Neural cell (in vitro differentiated cells): Measurements from ENCODE around the gene RBM33. TPM values are rescaled to one million over a fixed set of nuclear protein-coding genes. Genes with fewer than 3 reads are reported as not detected.
A peak's percentile ranks its signal among the peaks of the same experiment; 100 is the strongest.

Experiments used
- H2AFZ ChIP-seq: fragments of 200-600, 300-800 bp; sonication (generic), shearing (Covaris generic); 2 replicates; pipeline ENCODE4 v1.6.0; 2014; ENCODE audit warnings: low read depth, mild to moderate bottlenecking, antibody characterized with exemption, low read length, moderate library complexity
- H3F3A ChIP-seq: fragments of 200-600 bp; shearing (Covaris generic); 2 replicates; pipeline ENCODE4 v1.6.1; 2016; ENCODE audit warnings: mild to moderate bottlenecking, moderate library complexity, mixed read lengths, antibody characterized with exemption, low read length; ENCODE audit not compliant: insufficient read depth, poor library complexity, severe bottlenecking
- H3K27ac ChIP-seq: fragments of 200-600, 300-800 bp; sonication (generic), shearing (Covaris generic); 2 replicates; pipeline ENCODE4 v1.5.1; 2014; ENCODE audit warnings: mild to moderate bottlenecking, low read length, moderate library complexity
- H3K27me3 ChIP-seq: fragments of 300-800, 200-600 bp; sonication (generic), shearing (Covaris generic); 2 replicates; pipeline ENCODE4 v1.6.0; 2014; ENCODE audit warnings: mild to moderate bottlenecking, low read depth, low read length, moderate library complexity; ENCODE audit not compliant: insufficient read depth
- H3K36me3 ChIP-seq: fragments of 300-800, 200-600 bp; sonication (generic), shearing (Covaris generic); 2 replicates; pipeline ENCODE4 v1.5.1; 2014; ENCODE audit warnings: mild to moderate bottlenecking, antibody characterized with exemption, low read length, moderate library complexity; ENCODE audit not compliant: insufficient read depth
- H3K4me2 ChIP-seq: fragments of 300-800, 200-600 bp; sonication (generic), shearing (Covaris generic); 2 replicates; pipeline ENCODE4 v1.6.0; 2014; ENCODE audit warnings: mild to moderate bottlenecking, low read length
- H3K4me3 ChIP-seq: fragments of 300-800, 200-600 bp; sonication (generic), shearing (Covaris generic); 2 replicates; pipeline ENCODE4 v1.5.1; 2014; ENCODE audit warnings: mild to moderate bottlenecking, low read length, moderate library complexity
- H3K79me2 ChIP-seq: fragments of 200-600 bp; shearing (Covaris generic); replicated peaks from 2 replicates; pipeline ENCODE4 v1.6.0; 2014; ENCODE audit warnings: mild to moderate bottlenecking, low read length, moderate library complexity; ENCODE audit not compliant: insufficient read depth
- H3K9ac ChIP-seq: fragments of 300-800, 200-600 bp; sonication (generic), shearing (Covaris generic); 2 replicates; pipeline ENCODE4 v1.6.1; 2016; ENCODE audit warnings: mild to moderate bottlenecking, low read length, mixed read lengths
- H3K9me2 ChIP-seq: fragments of 200-600 bp; shearing (Covaris generic); 2 replicates; pipeline ENCODE4 v1.6.1; 2016; ENCODE audit warnings: mild to moderate bottlenecking, low read length, mixed read lengths; ENCODE audit not compliant: insufficient read depth
- H3K9me3 ChIP-seq: fragments of 200-600, 300-800 bp; sonication (generic), shearing (Covaris generic); 2 replicates; pipeline ENCODE4 v1.6.1; 2016; ENCODE audit warnings: mild to moderate bottlenecking, mixed run types, low read length, moderate library complexity, mixed read lengths
- H4K20me1 ChIP-seq: fragments of 200-600 bp; shearing (Covaris generic); 2 replicates; pipeline ENCODE4 v1.6.1; 2016; ENCODE audit warnings: mild to moderate bottlenecking, mixed run types; ENCODE audit not compliant: insufficient read depth
- EP300 ChIP-seq: fragments of 450-650 bp; conservative IDR thresholded peaks from 2 replicates; pipeline ENCODE4 v1.6.1; 2014; ENCODE audit warnings: antibody characterized with exemption, mild to moderate bottlenecking, moderate library complexity; ENCODE audit not compliant: poor library complexity, severe bottlenecking
- EZH2 ChIP-seq: fragments of 200-600, 300-800 bp; shearing (Covaris generic), sonication (generic); IDR thresholded peaks from 2 replicates; pipeline ENCODE4 v1.6.1; 2014; ENCODE audit warnings: antibody characterized with exemption, low read length, borderline replicate concordance, mild to moderate bottlenecking; ENCODE audit not compliant: insufficient read depth, poor library complexity, severe bottlenecking
- MXI1 ChIP-seq: fragments of 450-650 bp; conservative IDR thresholded peaks from 2 replicates; pipeline ENCODE4 v1.6.1; 2014; ENCODE audit warnings: antibody characterized with exemption, mild to moderate bottlenecking; ENCODE audit not compliant: poor library complexity, severe bottlenecking
- POLR2AphosphoS5 ChIP-seq: IDR thresholded peaks from 2 replicates; pipeline ENCODE4 v1.6.1; 2012
- RAD21 ChIP-seq: fragments of 450-650 bp; conservative IDR thresholded peaks from 2 replicates; pipeline ENCODE4 v1.6.1; 2014; ENCODE audit warnings: antibody characterized with exemption, mild to moderate bottlenecking, moderate library complexity
- REST ChIP-seq: IDR thresholded peaks from 2 replicates; pipeline ENCODE4 v1.6.1; 2012; ENCODE audit warnings: borderline replicate concordance
- SMC3 ChIP-seq: fragments of 450-650 bp; conservative IDR thresholded peaks from 2 replicates; pipeline ENCODE4 v1.6.1; 2014; ENCODE audit warnings: antibody characterized with exemption, mild to moderate bottlenecking, moderate library complexity; ENCODE audit not compliant: poor library complexity
- TAF1 ChIP-seq: IDR thresholded peaks from 2 replicates; pipeline ENCODE4 v1.6.1; 2012; ENCODE audit warnings: low read depth
- polyA plus RNA-seq: library from polyadenylated mRNA; depleted of rRNA; stranded (reverse); fragments of >200 nt; gene quantifications from 2 replicates; pipeline ENCODE4 v1.2.3, GENCODE V29; 2014
- TF ChIP-seq, protein P1 (sequence below): fragments of 450-650 bp; IDR thresholded peaks from 2 replicates; pipeline ENCODE4 v1.5.1; 2014; ENCODE audit warnings: antibody characterized with exemption, mild to moderate bottlenecking, moderate library complexity; ENCODE audit not compliant: poor library complexity, severe bottlenecking

RBM33 gene
- polyA plus RNA-seq, 1 donor from 2014 or later: 53.2 TPM

DNA sequence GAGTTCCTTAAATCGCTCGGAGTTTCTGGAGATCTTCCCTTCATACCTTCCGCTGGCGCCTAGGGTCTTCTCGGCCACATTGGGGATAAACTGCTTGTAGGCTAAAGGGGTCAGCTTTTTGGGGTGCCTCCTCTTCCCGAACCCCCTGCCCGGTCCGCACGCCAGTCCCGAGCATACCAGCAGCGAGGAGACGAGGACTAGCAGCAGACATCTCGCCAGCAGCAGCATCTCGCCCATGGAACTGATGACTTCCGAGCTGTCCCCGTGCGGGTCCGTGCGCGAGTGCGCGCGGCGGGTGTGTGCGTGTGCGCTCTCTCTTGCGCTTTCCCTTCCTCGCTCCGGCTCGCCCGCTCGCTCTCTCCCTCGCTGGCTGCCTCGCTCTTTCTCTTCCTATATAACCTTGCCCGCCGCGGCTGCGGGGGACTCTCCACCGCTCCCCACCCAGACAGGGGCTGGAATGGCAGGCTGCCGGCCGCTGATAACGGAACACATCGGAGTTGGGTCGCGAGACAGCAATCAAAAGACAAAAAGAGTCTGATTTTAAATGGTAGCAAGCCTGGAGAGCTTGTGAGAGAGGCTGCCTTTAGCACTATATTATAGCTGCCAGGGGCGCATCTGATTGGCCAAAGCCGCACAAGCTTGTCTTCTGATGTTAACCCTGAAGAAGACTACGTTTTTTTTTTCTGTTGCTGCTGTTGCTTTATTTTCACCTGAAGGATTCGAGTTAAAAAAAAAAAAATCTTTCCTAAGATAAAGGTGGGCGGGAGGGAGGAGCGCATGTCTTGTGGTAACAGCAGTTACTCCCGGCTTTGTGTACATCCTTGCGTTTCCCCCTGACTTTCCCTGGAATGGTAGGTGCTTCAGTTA, 167.7 kb downstream of the RBM33 start, which contains the start of gene SHH:
SHH (minus strand) TSS at position 569 of the 867 bp plus-strand sequence; CDS start at position 228, 341 bp downstream.
- Histone ChIP-seq H3K27me3 (peaks cover 85% of the 10 kb centered on the region), H3F3A (no peaks in the 10 kb centered on the region), H3K79me2 (no peaks in the 10 kb centered on the region), H3K9me2 (no peaks in the 10 kb centered on the region), H3K27ac (no peak within 1 kb of the TSS), H4K20me1 (no peaks in the 10 kb centered on the region), H3K4me2 (peak within 1 kb of the TSS; percentile 71), H2AFZ (peak within 1 kb of the TSS; percentile 5), H3K9me3 (no peaks in the 10 kb centered on the region), H3K4me3 (peak within 1 kb of the TSS; percentile 67), H3K9ac (peak within 1 kb of the TSS; percentile 53), H3K36me3 (no peaks in the 10 kb centered on the region)
- TF ChIP-seq EP300 (no peak), REST (peak; percentile 46), MXI1 (peak; percentile 49), EZH2 (no peak), POLR2AphosphoS5 (peak; percentile 49), TAF1 (peak; percentile 28), SMC3 (peak; percentile 67), RAD21 (peak; percentile 64)
- TF ChIP-seq, protein P1, sequence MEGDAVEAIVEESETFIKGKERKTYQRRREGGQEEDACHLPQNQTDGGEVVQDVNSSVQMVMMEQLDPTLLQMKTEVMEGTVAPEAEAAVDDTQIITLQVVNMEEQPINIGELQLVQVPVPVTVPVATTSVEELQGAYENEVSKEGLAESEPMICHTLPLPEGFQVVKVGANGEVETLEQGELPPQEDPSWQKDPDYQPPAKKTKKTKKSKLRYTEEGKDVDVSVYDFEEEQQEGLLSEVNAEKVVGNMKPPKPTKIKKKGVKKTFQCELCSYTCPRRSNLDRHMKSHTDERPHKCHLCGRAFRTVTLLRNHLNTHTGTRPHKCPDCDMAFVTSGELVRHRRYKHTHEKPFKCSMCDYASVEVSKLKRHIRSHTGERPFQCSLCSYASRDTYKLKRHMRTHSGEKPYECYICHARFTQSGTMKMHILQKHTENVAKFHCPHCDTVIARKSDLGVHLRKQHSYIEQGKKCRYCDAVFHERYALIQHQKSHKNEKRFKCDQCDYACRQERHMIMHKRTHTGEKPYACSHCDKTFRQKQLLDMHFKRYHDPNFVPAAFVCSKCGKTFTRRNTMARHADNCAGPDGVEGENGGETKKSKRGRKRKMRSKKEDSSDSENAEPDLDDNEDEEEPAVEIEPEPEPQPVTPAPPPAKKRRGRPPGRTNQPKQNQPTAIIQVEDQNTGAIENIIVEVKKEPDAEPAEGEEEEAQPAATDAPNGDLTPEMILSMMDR: no peak

DNA sequence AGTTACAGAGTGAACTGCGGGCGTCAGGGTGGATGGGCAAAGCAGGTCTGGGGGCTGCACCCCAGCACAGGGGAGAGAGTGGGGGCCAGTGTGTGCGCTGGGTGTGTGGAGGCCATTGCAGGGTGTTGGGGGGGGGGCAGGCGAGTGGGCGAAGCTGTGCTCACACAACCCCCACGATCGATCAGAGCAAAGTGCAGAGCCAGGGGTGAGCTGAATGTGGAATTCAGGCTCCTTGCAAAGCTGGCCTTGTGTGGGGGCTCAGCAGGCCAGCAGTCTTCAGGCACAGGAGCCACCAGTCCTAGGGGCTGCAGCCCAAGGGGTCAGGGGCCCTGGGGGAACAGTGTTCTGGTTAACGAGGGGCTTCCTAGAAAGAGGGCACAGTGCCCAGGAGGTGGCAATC, 168.7 kb downstream of the RBM33 start:
- Histone ChIP-seq H4K20me1 (no peaks in the 10 kb centered on the region), H3K9ac (no peak overlapping the region), H3K27ac (no peak overlapping the region), H3K9me2 (no peaks in the 10 kb centered on the region), H3K9me3 (no peaks in the 10 kb centered on the region), H3F3A (no peaks in the 10 kb centered on the region), H3K79me2 (no peaks in the 10 kb centered on the region), H3K4me3 (peak overlapping the region; percentile 67), H2AFZ (no peak overlapping the region), H3K27me3 (peaks cover 75% of the 10 kb centered on the region), H3K4me2 (no peak overlapping the region), H3K36me3 (no peaks in the 10 kb centered on the region)
- TF ChIP-seq POLR2AphosphoS5 (no peak), EZH2 (no peak), TAF1 (no peak), EP300 (no peak), SMC3 (no peak), REST (no peak)
- TF ChIP-seq, protein P1: no peak
